H1 (cell line): Measurements from ENCODE around the gene RABGGTA. TPM values are rescaled to one million over a fixed set of nuclear protein-coding genes. Genes with fewer than 3 reads are reported as not detected.

Source experiments
- CHD1 ChIP-seq: IDR thresholded peaks from 2 replicates; pipeline ENCODE4 v1.6.1; 2012; ENCODE audit warnings: low read depth, low read length, improper control_type of control experiment
- CHD2 ChIP-seq: IDR thresholded peaks from 2 replicates; pipeline ENCODE4 v1.6.1; 2012; ENCODE audit warnings: low read length, improper control_type of control experiment
- KDM1A ChIP-seq: fragments of 200-600, 300-600 bp; sonication (generic); IDR thresholded peaks from 2 replicates; pipeline ENCODE4 v1.7.1; 2016; ENCODE audit warnings: mild to moderate bottlenecking, low read length, borderline replicate concordance
- KDM4A ChIP-seq: IDR thresholded peaks from one replicate; pipeline ENCODE4 v1.7.1; 2012; ENCODE audit warnings: low read depth, mild to moderate bottlenecking, moderate library complexity, low read length, inconsistent platforms; ENCODE audit not compliant: severe bottlenecking
- RAD21 ChIP-seq, 2 experiments: IDR thresholded peaks in 1 of 2; conservative IDR thresholded peaks in 1 of 2; 2 replicates each; pipeline ENCODE4 v1.6.1; 2011; ENCODE audit warnings: low read depth in 2 of 2, low read length in 2 of 2, improper control_type of control experiment in 1 of 2, inconsistent platforms in 1 of 2, mild to moderate bottlenecking in 1 of 2, moderate library complexity in 1 of 2
- SAP30 ChIP-seq: fragments of 300-600 bp; sonication (generic); IDR thresholded peaks from 2 replicates; pipeline ENCODE4 v1.7.1; 2012; ENCODE audit warnings: low read length, moderate library complexity, mild to moderate bottlenecking, inconsistent platforms; ENCODE audit not compliant: insufficient read depth, insufficient replicate concordance
- ZNF274 ChIP-seq: IDR thresholded peaks from 2 replicates; pipeline ENCODE4 v1.7.0; 2012; ENCODE audit warnings: low read length, borderline replicate concordance; ENCODE audit errors: extremely low read depth
- polyA plus RNA-seq, 7 experiments: library from polyadenylated mRNA; depleted of rRNA in 3 of 7; stranded (reverse) in 5 of 7; unstranded in 2 of 7; fragments of >200 nt in 5 of 7; fragments of 200-250 nt in 2 of 7; gene quantifications; 1 replicate in 5 of 7; 2 replicates in 1 of 7; 4 replicates in 1 of 7; pipeline versions ENCODE4 v1.2.1 to v1.2.3, GENCODE V29; 2011 to 2013; ENCODE audit warnings: missing spikeins in 2 of 7, mixed read lengths in 2 of 7
- total RNA-seq: library from RNA; stranded (reverse); fragmentation: NEBNext Ultra II Directional; extraction: Animal tissue kit (Norgen Biotek cat#: 25700); gene quantifications from 2 replicates; pipeline ENCODE4 v1.2.1, GENCODE V29; 2021

Gene RABGGTA
- total and polyA plus RNA-seq, 2 of the 8 experiments (the other 6 are each of a cell fraction or from before 2014, with no cell fraction given) = 16.0 to 49.8 TPM

GRCh38 chr14:24312736-24313507, 41.5 kb upstream of the RABGGTA start (continued):
- TF ChIP-seq SAP30 (no peak), KDM4A (no peak), RAD21 (IDR thresholded peaks at IDR 0.05 in 1 of 2, conservative IDR thresholded peaks at IDR 0.05 in 1 of 2; ENCODE audit: low read depth in 2 of 2, low read length in 2 of 2) (no peak), CHD2 (no peak), CHD1 (no peak), KDM1A (no peak), ZNF274 (no peak)
